ENCODE results near the gene GNG13. TPM values are rescaled to one million over a fixed set of nuclear protein-coding genes. Genes with fewer than 3 reads are reported as not detected.

GNG13 gene
- total RNA-seq, 2 donors from 2014 or later, result not detected

DNA sequence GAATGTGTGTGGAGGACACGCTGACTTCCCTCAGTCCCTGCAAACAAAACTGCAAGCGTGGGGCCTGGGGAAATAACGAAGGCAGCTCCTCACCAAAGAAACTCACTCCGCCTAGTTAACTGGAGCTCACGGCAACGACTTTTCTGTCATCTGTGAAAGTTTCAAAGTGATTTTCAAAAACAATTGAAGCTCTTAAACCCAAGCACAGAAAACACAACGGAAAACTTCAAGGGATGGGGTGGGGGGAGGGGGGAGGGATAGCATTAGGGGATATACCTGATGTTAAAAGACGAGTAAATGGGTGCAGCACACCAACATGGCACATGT, 3.2 kb upstream of the GNG13 start:
- H3K27me3 ChIP-seq (replicated peaks; ENCODE audit: insufficient read depth), result no peaks in the 10 kb centered on the region
- no peaks in the 10 kb centered on the region for H3K36me3 ChIP-seq
- H3K4me1 ChIP-seq (ENCODE audit: control insufficient read depth in 1 of 2, low read depth in 2 of 2), result peaks cover 0 to 4% of the 10 kb centered on the region in 2 donors
- DNase-seq (ENCODE audit: low spot score) (no peak), ATAC-seq (ENCODE audit: insufficient number of reproducible peaks, low FRiP score, low read depth) (no peak)
- TF ChIP-seq, protein P1, sequence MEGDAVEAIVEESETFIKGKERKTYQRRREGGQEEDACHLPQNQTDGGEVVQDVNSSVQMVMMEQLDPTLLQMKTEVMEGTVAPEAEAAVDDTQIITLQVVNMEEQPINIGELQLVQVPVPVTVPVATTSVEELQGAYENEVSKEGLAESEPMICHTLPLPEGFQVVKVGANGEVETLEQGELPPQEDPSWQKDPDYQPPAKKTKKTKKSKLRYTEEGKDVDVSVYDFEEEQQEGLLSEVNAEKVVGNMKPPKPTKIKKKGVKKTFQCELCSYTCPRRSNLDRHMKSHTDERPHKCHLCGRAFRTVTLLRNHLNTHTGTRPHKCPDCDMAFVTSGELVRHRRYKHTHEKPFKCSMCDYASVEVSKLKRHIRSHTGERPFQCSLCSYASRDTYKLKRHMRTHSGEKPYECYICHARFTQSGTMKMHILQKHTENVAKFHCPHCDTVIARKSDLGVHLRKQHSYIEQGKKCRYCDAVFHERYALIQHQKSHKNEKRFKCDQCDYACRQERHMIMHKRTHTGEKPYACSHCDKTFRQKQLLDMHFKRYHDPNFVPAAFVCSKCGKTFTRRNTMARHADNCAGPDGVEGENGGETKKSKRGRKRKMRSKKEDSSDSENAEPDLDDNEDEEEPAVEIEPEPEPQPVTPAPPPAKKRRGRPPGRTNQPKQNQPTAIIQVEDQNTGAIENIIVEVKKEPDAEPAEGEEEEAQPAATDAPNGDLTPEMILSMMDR (IDR thresholded peaks at IDR 0.05), result no peak
- no peaks in the 10 kb centered on the region for H3K9me3 ChIP-seq
- no peak overlapping the region for H3K4me3 ChIP-seq
- H3K27ac ChIP-seq, result no peak overlapping the region

DNA sequence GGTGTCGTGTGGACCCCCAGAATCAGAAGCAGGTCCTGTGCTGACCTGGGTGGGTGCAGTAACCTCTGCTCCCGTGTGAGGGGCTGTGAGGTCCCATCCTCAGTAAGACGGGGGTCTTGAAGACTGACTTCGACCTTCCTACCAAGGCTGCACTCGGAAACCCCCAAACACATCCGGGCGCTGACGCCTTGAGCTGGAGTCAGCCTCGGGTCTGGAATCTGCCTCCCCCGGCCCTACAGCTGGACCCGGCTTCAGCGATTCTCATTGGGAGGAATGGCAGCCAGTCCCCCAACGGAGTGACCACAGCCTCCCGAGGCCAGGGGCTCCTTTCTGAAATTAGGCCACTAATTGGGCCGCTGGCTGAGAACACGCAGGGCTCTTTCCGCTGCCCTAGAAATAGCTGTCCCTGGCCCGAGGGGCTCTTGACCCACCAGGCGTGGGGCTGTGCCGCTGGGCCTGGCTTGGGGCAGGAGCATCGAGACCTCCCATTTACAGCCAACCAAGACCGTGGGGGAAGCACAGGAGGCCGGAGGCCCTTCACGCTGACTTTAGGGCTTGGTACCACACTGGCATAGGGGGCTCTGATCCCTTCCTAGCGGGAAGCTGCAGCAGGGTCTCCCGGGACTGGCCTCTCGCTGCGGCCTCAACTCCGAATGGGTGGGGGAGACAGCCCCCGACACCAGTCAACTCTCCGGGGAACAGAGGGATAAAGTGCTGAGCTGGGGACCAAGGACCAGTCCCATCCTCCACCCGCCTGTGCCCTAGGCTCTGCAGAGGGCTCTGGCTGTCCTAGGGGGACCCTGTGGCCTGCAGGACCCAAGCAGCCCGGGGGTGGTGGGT, 2.6 kb upstream of the GNG13 start:
- no peaks in the 10 kb centered on the region for H3K27me3 ChIP-seq (replicated peaks; ENCODE audit: insufficient read depth)
- TF ChIP-seq, protein P1 (IDR thresholded peaks at IDR 0.05), result no peak

DNA sequence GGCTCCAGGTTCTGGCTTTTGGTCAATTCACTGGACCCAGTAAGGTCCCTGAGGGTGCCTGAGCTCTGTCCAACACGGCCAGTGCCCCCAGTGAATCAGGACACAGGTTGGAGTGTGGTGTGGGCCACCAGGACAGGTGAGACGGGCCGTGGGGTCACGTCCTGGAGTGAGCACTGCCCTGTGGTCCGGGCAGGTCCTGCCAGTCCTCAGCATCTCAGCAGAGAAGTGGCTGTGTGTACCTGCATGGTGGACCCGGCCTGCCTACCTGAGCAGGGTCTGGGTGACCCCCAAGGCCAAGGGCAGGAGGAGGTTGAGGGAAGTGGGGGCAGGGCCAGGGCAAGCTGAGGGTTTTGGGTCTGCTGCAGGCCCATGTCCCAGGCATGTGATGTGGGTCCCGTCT, 1.9 kb upstream of the GNG13 start:
- DNase-seq (ENCODE audit: low spot score), result no peak
- H3K4me3 ChIP-seq, result no peak overlapping the region
- no peak for ATAC-seq (ENCODE audit: insufficient number of reproducible peaks, low FRiP score, low read depth)
- H3K27me3 ChIP-seq (replicated peaks; ENCODE audit: insufficient read depth), result no peaks in the 10 kb centered on the region
- TF ChIP-seq, protein P1 (IDR thresholded peaks at IDR 0.05), result no peak
- H3K36me3 ChIP-seq, result no peaks in the 10 kb centered on the region
- no peak overlapping the region for H3K27ac ChIP-seq
- H3K4me1 ChIP-seq (ENCODE audit: control insufficient read depth in 1 of 2, low read depth in 2 of 2), result no peaks in the 10 kb centered on the region
- no peaks in the 10 kb centered on the region for H3K9me3 ChIP-seq

More for the DNA sequence above, 2.6 kb upstream of the GNG13 start:
- H3K4me3 ChIP-seq, result no peak overlapping the region
- H3K4me1 ChIP-seq (ENCODE audit: control insufficient read depth in 1 of 2, low read depth in 2 of 2), result no peaks in the 10 kb centered on the region
- H3K9me3 ChIP-seq, result no peaks in the 10 kb centered on the region
- H3K36me3 ChIP-seq, result no peaks in the 10 kb centered on the region
- no peak overlapping the region for H3K27ac ChIP-seq
- DNase-seq (ENCODE audit: low spot score) (no peak), ATAC-seq (ENCODE audit: insufficient number of reproducible peaks, low FRiP score, low read depth) (no peak)

DNA sequence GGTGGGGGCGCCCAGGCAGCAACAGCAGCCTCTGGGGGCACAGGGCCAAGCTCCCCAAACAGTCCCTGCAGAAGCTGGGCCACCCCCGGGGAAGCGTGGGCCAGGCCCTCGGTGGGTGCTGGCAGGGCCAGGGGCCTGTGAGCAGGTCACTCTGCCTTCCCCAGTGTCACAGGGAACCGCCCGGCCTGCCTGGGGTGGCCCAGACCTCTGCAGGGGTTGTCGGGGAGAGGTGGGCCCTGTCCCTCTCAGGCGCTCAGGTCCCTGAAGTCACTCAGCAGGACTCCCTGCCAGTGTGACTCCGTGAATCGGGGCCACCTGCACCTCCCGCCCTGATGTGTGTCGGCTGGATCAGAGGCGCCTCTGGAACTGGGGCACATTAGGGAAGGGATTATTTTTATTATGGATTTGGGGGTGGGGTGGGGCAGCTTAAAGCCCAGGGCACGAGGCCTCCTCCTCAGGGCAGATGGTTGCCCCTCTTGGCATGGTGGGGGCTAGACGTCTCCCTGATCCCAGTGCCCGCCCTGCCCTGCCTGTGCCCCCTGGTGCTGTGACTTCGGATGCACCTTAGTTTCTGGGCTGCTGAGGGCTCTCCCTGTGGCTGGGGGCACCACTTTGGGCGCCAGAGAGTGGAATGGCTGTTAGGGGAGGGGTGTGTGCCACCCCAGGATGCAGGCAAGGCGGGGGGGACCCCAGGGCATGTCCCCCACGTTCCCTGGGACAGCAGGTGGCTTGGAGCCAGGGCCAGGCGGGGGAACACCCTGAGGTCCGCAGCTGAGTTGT, 1.2 kb upstream of the GNG13 start:
- H3K27me3 ChIP-seq (replicated peaks; ENCODE audit: insufficient read depth), result no peaks in the 10 kb centered on the region
- H3K27ac ChIP-seq, result no peak overlapping the region
- DNase-seq (ENCODE audit: low spot score) (no peak), ATAC-seq (ENCODE audit: insufficient number of reproducible peaks, low FRiP score, low read depth) (no peak)
- H3K4me1 ChIP-seq (ENCODE audit: control insufficient read depth in 1 of 2, low read depth in 2 of 2), result no peaks in the 10 kb centered on the region
- TF ChIP-seq, protein P1 (IDR thresholded peaks at IDR 0.05), result no peak
- H3K4me3 ChIP-seq, result no peak overlapping the region
- H3K9me3 ChIP-seq, result no peaks in the 10 kb centered on the region
- H3K36me3 ChIP-seq, result no peaks in the 10 kb centered on the region

DNA sequence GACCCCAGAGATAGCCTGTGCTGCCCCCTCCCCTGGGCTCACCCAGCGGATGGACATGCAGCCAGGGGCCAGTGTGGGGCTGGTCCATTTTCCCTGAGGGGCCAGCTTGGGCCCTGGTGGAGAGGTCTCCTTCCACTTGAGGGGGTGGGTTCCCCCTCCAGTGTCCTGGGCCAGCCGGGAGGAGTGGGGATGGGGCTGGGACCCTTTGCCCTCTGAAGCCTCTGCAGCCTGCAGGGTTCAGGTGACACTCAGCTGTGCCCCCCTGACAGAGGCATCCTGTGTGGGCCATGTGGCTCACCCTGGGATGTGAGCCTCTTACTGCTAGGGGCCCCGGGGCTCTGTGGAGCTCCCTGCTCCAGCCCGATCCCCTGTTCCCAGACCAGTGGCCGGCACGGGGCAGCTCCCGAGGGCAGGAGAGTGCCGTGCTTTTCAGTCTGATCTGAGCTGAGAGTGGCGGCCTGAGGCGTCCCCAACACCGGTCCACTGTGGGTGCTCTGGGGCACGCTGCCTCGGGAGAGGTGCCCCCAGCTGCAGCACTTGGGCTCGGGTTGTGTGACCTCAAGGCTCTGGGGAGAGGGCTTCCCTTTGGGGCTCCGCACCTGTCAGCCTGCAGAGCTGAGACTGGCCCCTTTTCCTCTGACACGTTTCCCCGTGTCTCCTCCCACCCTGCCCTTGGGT, 439 bp upstream of the GNG13 start:
- Histone ChIP-seq H3K27me3 (replicated peaks; ENCODE audit: insufficient read depth) (no peaks in the 10 kb centered on the region), H3K27ac (no peak overlapping the region), H3K9me3 (no peaks in the 10 kb centered on the region), H3K4me1 (ENCODE audit: control insufficient read depth in 1 of 2, low read depth in 2 of 2) (no peaks in the 10 kb centered on the region), H3K36me3 (no peaks in the 10 kb centered on the region), H3K4me3 (no peak overlapping the region)
- ATAC-seq (ENCODE audit: insufficient number of reproducible peaks, low FRiP score, low read depth) (no peak), DNase-seq (ENCODE audit: low spot score) (no peak)
- TF ChIP-seq, protein P1 (IDR thresholded peaks at IDR 0.05), result no peak

All from thoracic aorta (tissue), 2 donors.